ENCODE measurements around the gene SIGLEC14. TPM values are rescaled to one million over a fixed set of nuclear protein-coding genes. Genes with fewer than 3 reads are reported as not detected.

The SIGLEC14 gene
- total RNA-seq, 4 donors from 2014 or later = 0.69 to 3.5 (median 1.0) TPM; not detected in 1

DNA sequence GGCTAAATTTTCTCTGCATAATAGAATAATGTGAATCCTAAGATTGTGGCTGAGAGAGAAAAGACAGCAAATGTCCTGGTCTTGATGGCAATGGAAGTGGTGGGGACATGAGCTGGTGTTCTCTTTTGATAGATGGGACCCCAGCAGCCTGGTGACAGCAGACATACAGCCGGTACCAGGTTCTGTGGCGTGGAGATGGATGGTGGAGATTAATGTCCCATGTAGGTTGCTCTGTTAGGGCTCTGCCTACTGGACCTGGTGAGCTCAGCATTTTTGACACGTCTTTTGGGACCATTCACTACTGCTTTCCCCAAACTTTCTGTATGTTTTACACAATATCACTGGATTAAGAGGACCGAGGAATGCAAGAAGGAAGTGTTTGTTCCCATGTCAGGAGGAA is 8.2 kb upstream of the SIGLEC14 start:
- Histone ChIP-seq H3K27ac (no peak overlapping the region), H3K27me3 (no peaks in the 10 kb centered on the region), H3K4me1 (no peaks in the 10 kb centered on the region), H3K4me3 (no peak overlapping the region), H3K36me3 (no peaks in the 10 kb centered on the region), H3K9me3 (no peaks in the 10 kb centered on the region)
- intact Hi-C loops (cut with DNase I; ENCODE audit: low total_unique reads) = loop anchor here (10.0 kb wide), 1 partner anchor 180 kb away; the partner anchor contains the start of gene CEACAM18
- DNase-seq = no peak
- no peak for TF ChIP-seq POLR2A (IDR thresholded peaks at IDR 0.05)
- TF ChIP-seq, protein P1, sequence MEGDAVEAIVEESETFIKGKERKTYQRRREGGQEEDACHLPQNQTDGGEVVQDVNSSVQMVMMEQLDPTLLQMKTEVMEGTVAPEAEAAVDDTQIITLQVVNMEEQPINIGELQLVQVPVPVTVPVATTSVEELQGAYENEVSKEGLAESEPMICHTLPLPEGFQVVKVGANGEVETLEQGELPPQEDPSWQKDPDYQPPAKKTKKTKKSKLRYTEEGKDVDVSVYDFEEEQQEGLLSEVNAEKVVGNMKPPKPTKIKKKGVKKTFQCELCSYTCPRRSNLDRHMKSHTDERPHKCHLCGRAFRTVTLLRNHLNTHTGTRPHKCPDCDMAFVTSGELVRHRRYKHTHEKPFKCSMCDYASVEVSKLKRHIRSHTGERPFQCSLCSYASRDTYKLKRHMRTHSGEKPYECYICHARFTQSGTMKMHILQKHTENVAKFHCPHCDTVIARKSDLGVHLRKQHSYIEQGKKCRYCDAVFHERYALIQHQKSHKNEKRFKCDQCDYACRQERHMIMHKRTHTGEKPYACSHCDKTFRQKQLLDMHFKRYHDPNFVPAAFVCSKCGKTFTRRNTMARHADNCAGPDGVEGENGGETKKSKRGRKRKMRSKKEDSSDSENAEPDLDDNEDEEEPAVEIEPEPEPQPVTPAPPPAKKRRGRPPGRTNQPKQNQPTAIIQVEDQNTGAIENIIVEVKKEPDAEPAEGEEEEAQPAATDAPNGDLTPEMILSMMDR (IDR thresholded peaks at IDR 0.05) = no peak

DNA sequence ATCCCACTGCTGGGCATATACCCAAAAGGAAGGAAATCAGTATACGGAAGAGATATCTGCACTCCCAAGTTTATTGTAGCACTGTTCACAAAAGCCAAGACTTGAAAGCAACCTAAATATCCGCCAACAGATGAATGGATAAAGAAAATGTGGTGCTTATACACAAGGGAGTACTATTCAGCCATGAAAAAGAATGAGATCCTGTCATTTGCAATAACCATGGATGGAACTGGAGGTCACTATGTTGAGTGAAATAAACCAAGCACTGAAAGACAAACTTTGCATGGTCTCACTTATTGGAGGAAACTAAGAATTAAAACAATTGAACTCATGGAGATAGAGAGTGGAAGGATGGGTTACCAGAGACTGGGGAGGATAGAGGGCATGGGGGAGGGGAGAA is 6.5 kb upstream of the SIGLEC14 start:
- intact Hi-C loops (cut with DNase I; ENCODE audit: low total_unique reads) = loop anchor here (10.0 kb wide), 1 partner anchor 178 kb away; the partner anchor contains the start of gene CEACAM18

DNA sequence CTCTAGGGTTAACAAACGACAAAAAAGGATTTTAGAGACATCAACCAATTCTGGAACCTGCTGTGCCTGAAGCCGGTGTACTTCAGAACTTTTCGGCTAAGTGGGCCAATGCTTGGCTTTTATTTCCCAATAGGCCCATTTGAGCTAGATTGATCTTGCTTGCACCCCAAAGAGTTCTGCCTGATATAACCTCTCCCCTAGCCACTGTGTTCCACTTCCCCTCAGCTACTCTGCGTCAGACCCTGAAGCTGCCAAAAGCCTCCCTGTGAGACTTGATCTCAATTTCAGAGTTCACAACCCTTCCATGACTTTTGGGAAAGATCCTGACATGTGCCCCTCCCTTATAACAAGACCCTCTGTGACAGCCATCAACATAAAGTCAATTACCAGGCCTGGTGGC is 5.6 kb upstream of the SIGLEC14 start:
- Histone ChIP-seq H3K27ac (no peak overlapping the region), H3K4me1 (no peaks in the 10 kb centered on the region), H3K27me3 (no peaks in the 10 kb centered on the region), H3K4me3 (no peak overlapping the region), H3K36me3 (no peaks in the 10 kb centered on the region), H3K9me3 (no peaks in the 10 kb centered on the region)
- DNase-seq = no peak
- intact Hi-C loops (cut with DNase I; ENCODE audit: low total_unique reads) = loop anchor here (10.0 kb wide), 1 partner anchor 177 kb away; the partner anchor contains the start of gene CEACAM18
- TF ChIP-seq, protein P1 (IDR thresholded peaks at IDR 0.05) = no peak
- TF ChIP-seq POLR2A (IDR thresholded peaks at IDR 0.05) = no peak

More for the DNA sequence above, 6.5 kb upstream of the SIGLEC14 start:
- no peak overlapping the region for H3K4me3 ChIP-seq
- no peak overlapping the region for H3K27ac ChIP-seq
- no peaks in the 10 kb centered on the region for H3K36me3 ChIP-seq
- DNase-seq = no peak
- TF ChIP-seq POLR2A (IDR thresholded peaks at IDR 0.05) = no peak
- TF ChIP-seq, protein P1 (IDR thresholded peaks at IDR 0.05) = no peak
- no peaks in the 10 kb centered on the region for H3K27me3 ChIP-seq
- H3K9me3 ChIP-seq = no peaks in the 10 kb centered on the region
- H3K4me1 ChIP-seq = no peaks in the 10 kb centered on the region

DNA sequence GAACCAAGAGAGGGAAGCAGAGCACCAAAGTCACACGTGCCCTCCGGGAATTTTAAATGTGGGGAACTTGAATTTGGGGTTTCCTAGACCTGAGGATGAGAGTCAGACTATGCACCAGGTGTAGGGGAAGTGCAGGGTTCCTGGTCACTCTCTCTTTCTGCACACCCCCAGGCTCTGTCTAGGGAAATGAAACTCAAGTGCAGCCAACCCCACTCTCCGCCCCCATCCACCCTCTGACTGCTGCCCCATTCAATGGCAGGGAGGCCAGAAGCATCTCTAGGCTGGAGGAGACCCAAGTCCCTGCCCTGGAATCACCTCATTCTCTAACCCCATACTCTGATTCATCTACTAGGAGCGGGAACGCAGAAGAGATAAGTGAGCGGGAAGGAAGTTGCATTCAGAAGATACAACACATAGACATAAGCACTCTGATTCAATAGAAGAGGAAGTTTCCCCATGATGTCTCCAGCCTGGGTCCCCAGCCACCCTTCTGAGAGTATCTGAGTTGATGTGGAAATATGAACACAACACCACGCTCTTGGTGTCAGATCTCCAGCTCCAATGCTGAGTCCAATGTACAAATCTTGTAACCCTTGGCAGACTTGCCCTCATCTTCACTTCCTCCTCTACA is 4.7 kb upstream of the SIGLEC14 start:
- Histone ChIP-seq H3K27ac (no peak overlapping the region), H3K9me3 (no peaks in the 10 kb centered on the region), H3K4me1 (no peaks in the 10 kb centered on the region), H3K4me3 (no peak overlapping the region), H3K27me3 (no peaks in the 10 kb centered on the region), H3K36me3 (no peaks in the 10 kb centered on the region)
- intact Hi-C loops (cut with DNase I; ENCODE audit: low total_unique reads) = loop anchor here (10.0 kb wide), 1 partner anchor 177 kb away; the partner anchor contains the start of gene CEACAM18
- TF ChIP-seq, protein P1 (IDR thresholded peaks at IDR 0.05) = no peak
- TF ChIP-seq POLR2A (IDR thresholded peaks at IDR 0.05) = no peak
- no peak for DNase-seq

DNA sequence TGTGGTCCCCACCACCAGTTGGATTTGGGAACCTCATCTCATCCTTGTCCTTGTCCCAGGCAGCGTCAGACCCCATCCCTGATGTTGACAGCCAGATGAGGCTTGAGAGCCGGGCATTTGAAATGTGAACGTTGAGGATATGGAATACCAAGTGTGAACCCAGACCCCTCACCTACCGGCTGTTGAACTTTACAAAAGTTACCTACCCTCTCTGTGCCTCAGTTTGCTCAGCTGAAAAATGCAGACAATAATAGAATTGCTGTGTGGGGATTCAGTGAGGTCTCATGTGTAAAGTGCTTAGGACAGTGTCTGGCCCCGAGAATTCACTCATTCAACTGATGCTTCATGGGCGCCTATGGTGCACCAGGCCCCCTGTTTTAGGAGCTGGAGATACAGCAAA is 693 bp upstream of the SIGLEC14 start:
- H3K27me3 ChIP-seq = no peaks in the 10 kb centered on the region
- no peak overlapping the region for H3K4me3 ChIP-seq
- no peak overlapping the region for H3K27ac ChIP-seq
- DNase-seq = no peak
- no peaks in the 10 kb centered on the region for H3K4me1 ChIP-seq
- no peak for TF ChIP-seq POLR2A (IDR thresholded peaks at IDR 0.05)
- TF ChIP-seq, protein P1 (IDR thresholded peaks at IDR 0.05) = no peak
- no peaks in the 10 kb centered on the region for H3K36me3 ChIP-seq
- H3K9me3 ChIP-seq = no peaks in the 10 kb centered on the region
- intact Hi-C loops (cut with DNase I; ENCODE audit: low total_unique reads) = no loop called here
